ENCODE measurements around the gene RPS6KA6. TPM values are rescaled to one million over a fixed set of nuclear protein-coding genes. Genes with fewer than 3 reads are reported as not detected.

The RPS6KA6 gene
- total RNA-seq, 4 donors from 2014 or later, result 3.1 to 5.4 (median 3.9) TPM

DNA sequence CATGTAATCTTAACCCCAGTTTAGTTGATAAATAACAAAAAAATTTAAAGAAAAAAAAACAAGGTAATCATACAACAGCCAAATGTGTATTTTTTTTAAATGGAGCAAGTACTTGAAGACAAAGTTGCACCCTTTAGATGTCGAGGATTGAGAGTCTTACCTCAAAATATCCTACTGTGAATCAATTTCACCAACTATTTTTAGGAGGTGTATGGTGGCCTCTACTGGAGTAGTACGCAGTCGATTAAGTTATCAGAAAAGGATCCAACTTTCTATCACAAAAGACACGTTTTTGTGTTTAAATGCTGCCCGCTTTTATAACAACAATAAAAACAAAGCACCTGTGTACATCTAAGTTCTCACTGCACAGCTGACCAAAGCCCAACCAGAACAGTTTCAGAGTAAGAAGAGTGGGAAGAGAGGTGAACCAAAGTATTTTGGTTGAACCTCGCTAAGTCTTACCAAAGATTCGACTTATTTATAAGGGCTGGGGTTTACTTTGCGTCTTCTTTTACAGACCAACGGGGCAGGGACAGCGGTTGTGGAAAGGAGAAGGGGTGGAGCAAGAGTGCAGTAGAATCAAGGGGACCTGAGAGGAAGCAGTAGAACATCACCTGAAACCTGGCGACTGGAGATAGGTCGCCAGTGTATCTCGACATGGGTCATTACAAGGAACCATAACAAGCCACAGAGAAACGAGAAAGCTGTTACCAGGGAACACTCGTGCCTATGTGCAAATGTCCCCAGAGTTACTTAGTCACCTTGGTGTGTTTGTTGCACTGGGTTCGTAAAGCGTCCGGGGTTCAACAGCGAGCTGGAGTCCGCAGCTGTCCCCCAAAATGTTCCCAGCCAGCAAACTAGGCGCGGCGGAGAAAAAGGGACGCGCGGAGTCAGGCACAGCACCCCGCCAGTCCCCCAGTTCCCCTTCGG lies 1.1 kb downstream of the RPS6KA6 start:
- H3K27me3 ChIP-seq, result no peaks in the 10 kb centered on the region
- intact Hi-C loops (cut with DNase I), result no loop called here
- H3K36me3 ChIP-seq, result no peaks in the 10 kb centered on the region
- H3K4me1 ChIP-seq, result peaks cover 0 to 6% (median 0%) of the 10 kb centered on the region in 4 donors
- H3K27ac ChIP-seq (replicated peaks in 1 of 4), result peak overlapping the region; percentile 53 to 70 (median 59)
- DNase-seq (ENCODE audit: extremely low spot score), result no peak
- TF ChIP-seq POLR2AphosphoS5 (IDR thresholded peaks at IDR 0.05) (no peak), POLR2A (IDR thresholded peaks at IDR 0.05; ENCODE audit: low read depth) (no peak), EP300 (IDR thresholded peaks at IDR 0.05) (no peak)
- no peaks in the 10 kb centered on the region for H3K9me3 ChIP-seq
- peak overlapping the region; percentile 63 to 70 (median 64) for H3K4me3 ChIP-seq
- 39% methylated on average over 25 of the region's 28 CpGs for WGBS

DNA sequence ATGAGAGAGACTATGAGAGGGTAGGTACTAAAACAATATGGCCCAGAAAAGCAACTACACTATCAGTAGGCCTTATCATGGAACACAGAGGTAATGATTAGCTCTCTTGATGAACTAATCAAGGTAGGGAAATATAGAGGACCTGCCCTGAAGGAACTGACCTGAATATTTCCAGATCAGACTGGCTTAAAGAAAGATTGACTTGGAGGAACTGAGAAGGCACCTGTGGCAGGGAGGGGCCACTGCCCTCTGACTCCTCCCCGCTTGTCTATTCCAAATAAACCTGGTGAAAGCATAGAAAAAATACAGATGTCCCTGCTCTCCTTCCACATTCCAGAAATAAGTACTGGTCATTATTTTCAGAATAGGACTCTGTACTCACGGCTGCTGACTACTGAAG lies 5.5 kb downstream of the RPS6KA6 start:
- 52% methylated on average over 2 of the region's 2 CpGs for WGBS
- intact Hi-C loops (cut with DNase I), result no loop called here
- H3K4me3 ChIP-seq, result no peak overlapping the region
- no peak overlapping the region for H3K27ac ChIP-seq (replicated peaks in 1 of 4)
- H3K4me1 ChIP-seq, result peaks cover 0 to 6% (median 0%) of the 10 kb centered on the region in 4 donors
- no peaks in the 10 kb centered on the region for H3K27me3 ChIP-seq
- no peak for DNase-seq (ENCODE audit: extremely low spot score)
- H3K9me3 ChIP-seq, result no peaks in the 10 kb centered on the region
- H3K36me3 ChIP-seq, result no peaks in the 10 kb centered on the region
- TF ChIP-seq EP300 (IDR thresholded peaks at IDR 0.05) (no peak), POLR2A (IDR thresholded peaks at IDR 0.05; ENCODE audit: low read depth) (no peak), POLR2AphosphoS5 (IDR thresholded peaks at IDR 0.05) (no peak)
- TF ChIP-seq, protein P1, sequence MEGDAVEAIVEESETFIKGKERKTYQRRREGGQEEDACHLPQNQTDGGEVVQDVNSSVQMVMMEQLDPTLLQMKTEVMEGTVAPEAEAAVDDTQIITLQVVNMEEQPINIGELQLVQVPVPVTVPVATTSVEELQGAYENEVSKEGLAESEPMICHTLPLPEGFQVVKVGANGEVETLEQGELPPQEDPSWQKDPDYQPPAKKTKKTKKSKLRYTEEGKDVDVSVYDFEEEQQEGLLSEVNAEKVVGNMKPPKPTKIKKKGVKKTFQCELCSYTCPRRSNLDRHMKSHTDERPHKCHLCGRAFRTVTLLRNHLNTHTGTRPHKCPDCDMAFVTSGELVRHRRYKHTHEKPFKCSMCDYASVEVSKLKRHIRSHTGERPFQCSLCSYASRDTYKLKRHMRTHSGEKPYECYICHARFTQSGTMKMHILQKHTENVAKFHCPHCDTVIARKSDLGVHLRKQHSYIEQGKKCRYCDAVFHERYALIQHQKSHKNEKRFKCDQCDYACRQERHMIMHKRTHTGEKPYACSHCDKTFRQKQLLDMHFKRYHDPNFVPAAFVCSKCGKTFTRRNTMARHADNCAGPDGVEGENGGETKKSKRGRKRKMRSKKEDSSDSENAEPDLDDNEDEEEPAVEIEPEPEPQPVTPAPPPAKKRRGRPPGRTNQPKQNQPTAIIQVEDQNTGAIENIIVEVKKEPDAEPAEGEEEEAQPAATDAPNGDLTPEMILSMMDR (IDR thresholded peaks at IDR 0.05), result no peak

DNA sequence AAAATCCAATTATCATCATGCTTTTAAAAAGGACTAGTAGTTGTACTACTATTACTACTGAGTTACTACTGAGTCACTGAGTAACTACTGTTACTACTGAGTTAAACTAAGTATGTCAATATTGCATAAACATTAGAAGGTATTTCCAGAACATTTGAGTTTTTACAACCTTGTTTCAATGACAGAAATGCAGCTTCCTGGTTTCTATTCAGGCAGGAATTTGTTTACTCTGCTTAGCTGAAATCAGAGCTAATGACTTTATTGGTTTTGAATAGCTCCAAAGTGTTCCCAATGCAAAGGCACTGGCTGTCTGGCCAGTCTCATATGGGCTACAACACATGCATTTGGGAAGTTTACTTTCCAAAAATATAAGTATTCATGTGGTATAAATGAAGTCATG lies 12.0 kb downstream of the RPS6KA6 start:
- intact Hi-C loops (cut with DNase I), result no loop called here
- Histone ChIP-seq H3K9me3 (no peaks in the 10 kb centered on the region), H3K27ac (replicated peaks in 1 of 4) (no peak overlapping the region), H3K27me3 (no peaks in the 10 kb centered on the region), H3K36me3 (no peaks in the 10 kb centered on the region), H3K4me1 (no peaks in the 10 kb centered on the region), H3K4me3 (no peak overlapping the region)
- DNase-seq (ENCODE audit: extremely low spot score), result no peak
- TF ChIP-seq, protein P1 (IDR thresholded peaks at IDR 0.05), result no peak
- TF ChIP-seq EP300 (IDR thresholded peaks at IDR 0.05) (no peak), POLR2A (IDR thresholded peaks at IDR 0.05; ENCODE audit: low read depth) (no peak), POLR2AphosphoS5 (IDR thresholded peaks at IDR 0.05) (no peak)

DNA sequence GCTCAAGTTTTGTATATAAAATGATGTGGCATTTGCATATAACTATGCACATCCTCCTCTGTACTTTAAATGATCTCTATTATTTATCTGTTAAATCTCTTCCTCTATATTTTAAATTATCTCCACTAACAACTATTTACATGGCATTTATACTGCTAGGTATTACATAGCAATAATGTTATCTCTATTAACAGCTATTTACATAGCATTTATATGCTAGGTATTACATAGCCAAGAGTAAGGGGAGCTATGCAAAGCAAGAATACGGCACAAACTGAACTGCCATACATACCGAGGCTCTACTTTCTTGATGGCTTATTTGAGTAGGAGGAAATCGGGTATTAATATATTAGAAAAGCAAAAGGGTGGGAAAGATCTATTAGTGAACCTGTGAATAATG lies 12.7 kb downstream of the RPS6KA6 start:
- H3K4me1 ChIP-seq, result no peaks in the 10 kb centered on the region
- TF ChIP-seq POLR2A (IDR thresholded peaks at IDR 0.05; ENCODE audit: low read depth) (no peak), POLR2AphosphoS5 (IDR thresholded peaks at IDR 0.05) (no peak), EP300 (IDR thresholded peaks at IDR 0.05) (no peak)
- TF ChIP-seq, protein P1 (IDR thresholded peaks at IDR 0.05), result no peak
- intact Hi-C loops (cut with DNase I), result no loop called here
- no peak overlapping the region for H3K4me3 ChIP-seq
- no peaks in the 10 kb centered on the region for H3K9me3 ChIP-seq
- no peak overlapping the region for H3K27ac ChIP-seq (replicated peaks in 1 of 4)
- DNase-seq (ENCODE audit: extremely low spot score), result no peak
- H3K27me3 ChIP-seq, result no peaks in the 10 kb centered on the region
- 79% methylated on average over 3 of the region's 3 CpGs for WGBS
- no peaks in the 10 kb centered on the region for H3K36me3 ChIP-seq

DNA sequence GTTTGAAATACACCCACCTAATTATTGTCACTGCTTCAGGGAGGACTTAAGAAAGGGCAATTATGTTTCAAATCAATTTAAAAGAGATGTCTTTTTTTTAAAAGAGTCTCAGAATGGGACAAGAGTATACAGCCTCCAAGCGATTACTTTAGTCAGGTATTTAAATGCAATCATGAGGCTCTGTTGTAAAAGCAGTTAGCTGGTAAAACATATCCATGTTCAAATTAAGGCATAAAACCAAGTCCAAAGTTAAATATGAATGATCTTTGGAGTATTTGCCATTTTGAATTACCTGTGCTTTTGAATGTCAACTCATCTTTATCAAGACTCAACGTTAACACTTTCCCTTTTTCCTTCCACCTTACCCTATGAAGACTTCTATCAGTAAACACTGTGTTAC lies 13.7 kb downstream of the RPS6KA6 start:
- H3K9me3 ChIP-seq, result no peaks in the 10 kb centered on the region
- intact Hi-C loops (cut with DNase I), result no loop called here
- DNase-seq (ENCODE audit: extremely low spot score), result no peak

More for the DNA sequence above, 13.7 kb downstream of the RPS6KA6 start:
- no peaks in the 10 kb centered on the region for H3K4me1 ChIP-seq
- no peaks in the 10 kb centered on the region for H3K27me3 ChIP-seq
- no peak overlapping the region for H3K27ac ChIP-seq (replicated peaks in 1 of 4)
- no peak for TF ChIP-seq POLR2AphosphoS5 (IDR thresholded peaks at IDR 0.05)
- TF ChIP-seq, protein P1 (IDR thresholded peaks at IDR 0.05), result no peak
- TF ChIP-seq EP300 (IDR thresholded peaks at IDR 0.05), result no peak
- no peak for TF ChIP-seq POLR2A (IDR thresholded peaks at IDR 0.05; ENCODE audit: low read depth)
- WGBS, result 72% methylated on average over 2 of the region's 2 CpGs
- no peaks in the 10 kb centered on the region for H3K36me3 ChIP-seq
- H3K4me3 ChIP-seq, result no peak overlapping the region

All from esophagus muscularis mucosa (tissue), 4 donors.